ENCODE data around the gene ZCCHC7. TPM values are rescaled to one million over a fixed set of nuclear protein-coding genes. Genes with fewer than 3 reads are reported as not detected.

ZCCHC7 gene
- total and polyA plus RNA-seq, 9 donors: 11.1 to 20.3 (median 12.9) TPM

- DNase-seq: no peak
- 72% methylated on average over 7 of the region's 11 CpGs for WGBS (ENCODE audit: insufficient coverage)
- Histone ChIP-seq H3K4me3 (ENCODE audit: low read length) (no peak overlapping the region), H3K36me3 (ENCODE audit: control insufficient read depth, insufficient read depth, low read length) (no peaks in the 10 kb centered on the region), H3K9me3 (replicated peaks; ENCODE audit: control insufficient read depth, low read depth, low read length) (no peaks in the 10 kb centered on the region), H3K4me1 (ENCODE audit: control insufficient read depth, insufficient read depth, low read length) (peaks cover 4% of the 10 kb centered on the region), H3K27me3 (ENCODE audit: control insufficient read depth, insufficient read depth, low read length) (no peaks in the 10 kb centered on the region), H3K27ac (ENCODE audit: low read length) (no peak overlapping the region)
These were observed 286.4 kb downstream of the ZCCHC7 start for GRCh38 chr9:37406603-37407401.

GRCh38 chr9:37407468-37407867 lies 287.1 kb downstream of the ZCCHC7 start:
- peaks cover 10% of the 10 kb centered on the region for H3K4me1 ChIP-seq (ENCODE audit: control insufficient read depth, insufficient read depth, low read length)
- no CpG with 5 or more reads among the region's 2 CpGs for WGBS (ENCODE audit: insufficient coverage)
- H3K27ac ChIP-seq (ENCODE audit: low read length): no peak overlapping the region
- H3K27me3 ChIP-seq (ENCODE audit: control insufficient read depth, insufficient read depth, low read length): no peaks in the 10 kb centered on the region
- H3K9me3 ChIP-seq (replicated peaks; ENCODE audit: control insufficient read depth, low read depth, low read length): no peaks in the 10 kb centered on the region
- no peaks in the 10 kb centered on the region for H3K36me3 ChIP-seq (ENCODE audit: control insufficient read depth, insufficient read depth, low read length)
- H3K4me3 ChIP-seq (ENCODE audit: low read length): no peak overlapping the region
- DNase-seq: no peak

Other genes with a start within 250 kb of the ZCCHC7 start
- gene PAX5, start 86.3 kb upstream of the ZCCHC7 start, total RNA-seq: under 0.01 TPM
- gene PAX5, start 86.3 kb upstream of the ZCCHC7 start, polyA plus RNA-seq (ENCODE audit: insufficient read depth in 1 of 8, insufficient read length in 8 of 8, low replicate concordance in 1 of 8): under 1 TPM; 0.04 to 0.34 (median 0.19) TPM

All from muscle of leg (tissue), 11 donors.